Body of pancreas (tissue), 4 donors: ENCODE measurements around the gene SETDB1. TPM values are rescaled to one million over a fixed set of nuclear protein-coding genes. Genes with fewer than 3 reads are reported as not detected.

ENCODE experiments used
- ATAC-seq: fragments of 150-250 bp; one replicate; pipeline ENCODE4 v1.9.1; 2016
- DNase-seq, 4 donors: peaks; one replicate each; pipeline ENCODE4 v3.0.0-alpha.2; 2019
- H3K27ac ChIP-seq, 4 donors: fragments of 200-600 bp; sonication (generic); 1 replicate in 3 of 4; 2 replicates in 1 of 4; pipeline versions ENCODE4 v1.5.1 to v1.6.1; 2016 to 2019; ENCODE audit warnings: mild to moderate bottlenecking in 1 of 4, mixed read lengths in 1 of 4, moderate library complexity in 1 of 4
- H3K27me3 ChIP-seq, 2 donors: fragments of 200-600 bp; sonication (generic); one replicate each; pipeline ENCODE4 v1.6.0; 2016; ENCODE audit warnings: mild to moderate bottlenecking in 1 of 2
- H3K36me3 ChIP-seq, 2 donors: fragments of 200-600 bp; sonication (generic); replicated peaks in 1 of 2; 2 replicates each; pipeline ENCODE4 v1.5.1; 2016; ENCODE audit warnings: low read depth in 2 of 2; ENCODE audit not compliant: insufficient read depth in 1 of 2
- H3K4me1 ChIP-seq: fragments of 200-600 bp; sonication (generic); one replicate; pipeline ENCODE4 v1.6.0; 2016
- H3K4me3 ChIP-seq, 2 donors: fragments of 200-600 bp; sonication (generic); 1 replicate in 1 of 2; 2 replicates in 1 of 2; pipeline ENCODE4 v1.5.1; 2016 to 2019
- H3K9me3 ChIP-seq, 3 donors: fragments of 200-600 bp; sonication (generic); 1 replicate in 2 of 3; 2 replicates in 1 of 3; pipeline ENCODE4 v1.5.1; 2016
- POLR2A ChIP-seq, 3 donors: fragments of 450-650 bp; IDR thresholded peaks; one replicate each; pipeline ENCODE4 v1.6.1; 2016; ENCODE audit warnings: antibody characterized with exemption in 3 of 3, mild to moderate bottlenecking in 2 of 3
- WGBS, 2 donors: methylation state at CpG; one replicate each; pipeline ENCODE4 v1.1.5; 2017; 5-methylcytosine and 5-hydroxymethylcytosine counted together
- intact Hi-C: fragments of 100-400 bp; cut with DNase I; formaldehyde crosslinking; loops from one replicate; pipeline ENCODE4 v1.15.1; 2023
- total RNA-seq, 2 donors: library from RNA; depleted of rRNA; stranded (reverse); fragments of >200 nt; gene quantifications; one replicate each; pipeline ENCODE4 v1.1.0, GENCODE V29; 2016
- TF ChIP-seq, protein P1 (sequence below), 7 experiments: fragments of 450-650 bp in 4 of 7; fragments of 200-600 bp in 3 of 7; sonication (generic) in 3 of 7; IDR thresholded peaks; one replicate each; pipeline ENCODE4 v1.5.1; 2016 to 2019; ENCODE audit warnings: antibody characterized with exemption in 7 of 7

SETDB1 gene
- total RNA-seq, 2 donors from 2014 or later: 26.5 to 45.2 TPM

DNA sequence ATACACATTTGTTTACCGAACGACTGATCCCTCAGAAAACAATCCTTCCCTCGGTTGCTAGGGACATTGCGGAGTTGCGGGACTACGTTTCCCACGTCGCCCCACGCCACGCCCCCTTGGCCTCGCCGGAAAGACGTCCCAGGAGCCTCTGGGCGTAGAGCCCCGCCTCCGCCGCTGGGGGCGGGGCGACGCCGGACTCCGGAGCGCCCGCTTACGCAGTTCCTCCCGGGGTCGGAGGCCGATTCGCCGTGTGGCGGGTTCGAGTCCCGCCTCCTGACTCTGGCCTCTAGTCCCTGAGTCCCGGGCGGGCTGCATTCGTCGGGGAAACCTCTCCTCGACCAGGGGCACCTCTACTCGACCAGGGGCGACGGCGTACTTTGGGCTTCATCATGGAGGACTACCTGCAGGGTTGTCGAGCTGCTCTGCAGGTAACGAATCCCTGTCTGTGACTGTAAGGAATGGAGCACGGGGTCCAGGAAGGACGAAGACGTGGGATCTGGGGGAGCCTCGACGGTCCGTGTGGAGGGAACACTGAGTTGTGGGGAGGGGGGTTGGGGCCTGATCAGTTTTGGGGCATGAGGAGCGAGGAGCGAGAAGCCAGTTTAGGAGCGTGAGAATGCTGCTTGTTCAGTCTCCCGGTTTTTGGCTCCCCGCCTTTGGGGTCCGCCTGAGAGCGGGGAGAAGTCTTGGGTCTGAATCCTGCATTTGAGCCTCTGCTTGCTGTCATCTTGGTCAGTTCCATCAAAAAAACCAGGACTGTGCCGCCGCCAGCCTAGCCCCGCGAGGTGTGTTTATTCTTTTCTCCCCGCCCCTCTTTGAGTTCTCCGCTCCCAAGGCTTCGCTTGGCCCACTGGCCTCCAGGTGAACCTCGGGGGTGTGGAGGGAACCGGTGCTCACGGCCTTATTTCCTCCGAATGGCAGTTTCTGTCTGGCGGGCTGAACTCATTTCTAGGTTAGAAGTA lies 82.4 kb downstream of the SETDB1 start, which contains the start of gene PRUNE1:
TSS of gene PRUNE1 (plus strand) at position 206 of the 962 bp plus-strand sequence. CDS start at position 390, 184 bp downstream.
- Histone ChIP-seq H3K27me3 (no peaks in the 10 kb centered on the region), H3K4me3 (peak within 1 kb of the TSS; percentile 17 to 49), H3K4me1 (peaks cover 60% of the 10 kb centered on the region), H3K36me3 (no peaks in the 10 kb centered on the region), H3K27ac (peak within 1 kb of the TSS; percentile 71 to 94 (median 86)), H3K9me3 (no peaks in the 10 kb centered on the region)
- intact Hi-C loops: no loop called here
- ATAC-seq: peak; percentile 90
- peak; percentile 97 to 98 (median 98) for DNase-seq
- 1% methylated on average over 25 to 66 of the region's 69 CpGs for WGBS, 2 donors
- TF ChIP-seq, protein P1, sequence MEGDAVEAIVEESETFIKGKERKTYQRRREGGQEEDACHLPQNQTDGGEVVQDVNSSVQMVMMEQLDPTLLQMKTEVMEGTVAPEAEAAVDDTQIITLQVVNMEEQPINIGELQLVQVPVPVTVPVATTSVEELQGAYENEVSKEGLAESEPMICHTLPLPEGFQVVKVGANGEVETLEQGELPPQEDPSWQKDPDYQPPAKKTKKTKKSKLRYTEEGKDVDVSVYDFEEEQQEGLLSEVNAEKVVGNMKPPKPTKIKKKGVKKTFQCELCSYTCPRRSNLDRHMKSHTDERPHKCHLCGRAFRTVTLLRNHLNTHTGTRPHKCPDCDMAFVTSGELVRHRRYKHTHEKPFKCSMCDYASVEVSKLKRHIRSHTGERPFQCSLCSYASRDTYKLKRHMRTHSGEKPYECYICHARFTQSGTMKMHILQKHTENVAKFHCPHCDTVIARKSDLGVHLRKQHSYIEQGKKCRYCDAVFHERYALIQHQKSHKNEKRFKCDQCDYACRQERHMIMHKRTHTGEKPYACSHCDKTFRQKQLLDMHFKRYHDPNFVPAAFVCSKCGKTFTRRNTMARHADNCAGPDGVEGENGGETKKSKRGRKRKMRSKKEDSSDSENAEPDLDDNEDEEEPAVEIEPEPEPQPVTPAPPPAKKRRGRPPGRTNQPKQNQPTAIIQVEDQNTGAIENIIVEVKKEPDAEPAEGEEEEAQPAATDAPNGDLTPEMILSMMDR (IDR thresholded peaks at IDR 0.05): peak in 3 of 7 experiments; percentile 7 to 27 (median 11)
- TF ChIP-seq POLR2A (IDR thresholded peaks at IDR 0.05): peak in 2 of 3 donors; percentile 52 to 61

DNA sequence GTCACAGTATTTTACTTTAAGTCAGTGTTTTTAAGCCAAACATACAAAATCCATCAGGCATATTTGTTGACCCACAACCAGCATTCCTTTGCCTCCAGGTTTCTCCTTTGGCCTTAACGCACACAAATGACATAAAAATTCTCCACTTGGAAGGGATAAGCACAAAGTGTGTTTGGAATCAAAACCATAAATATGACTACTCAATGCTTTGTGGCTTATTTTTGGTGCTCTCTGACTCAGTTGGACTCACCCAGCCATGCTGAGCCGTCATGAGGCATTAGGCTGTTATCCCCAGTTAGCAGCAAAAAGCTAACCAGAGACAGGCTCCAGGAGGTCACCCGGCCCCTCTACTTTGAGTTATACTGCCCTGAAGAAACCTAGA lies 83.0 kb downstream of the SETDB1 start:
- peak overlapping the region in 1 of 2 donors; percentile 17 for H3K4me3 ChIP-seq
- TF ChIP-seq POLR2A (IDR thresholded peaks at IDR 0.05): no peak
- TF ChIP-seq, protein P1 (IDR thresholded peaks at IDR 0.05): no peak
- ATAC-seq: no peak
- WGBS, 2 donors: 40 to 50% methylated on average over 3 of the region's 3 CpGs
- H3K27me3 ChIP-seq: no peaks in the 10 kb centered on the region
- intact Hi-C loops: no loop called here
- H3K27ac ChIP-seq: peak overlapping the region; percentile 71 to 94 (median 86)
- H3K36me3 ChIP-seq: no peaks in the 10 kb centered on the region
- DNase-seq: no peak
- no peaks in the 10 kb centered on the region for H3K9me3 ChIP-seq
- H3K4me1 ChIP-seq: peaks cover 59% of the 10 kb centered on the region

DNA sequence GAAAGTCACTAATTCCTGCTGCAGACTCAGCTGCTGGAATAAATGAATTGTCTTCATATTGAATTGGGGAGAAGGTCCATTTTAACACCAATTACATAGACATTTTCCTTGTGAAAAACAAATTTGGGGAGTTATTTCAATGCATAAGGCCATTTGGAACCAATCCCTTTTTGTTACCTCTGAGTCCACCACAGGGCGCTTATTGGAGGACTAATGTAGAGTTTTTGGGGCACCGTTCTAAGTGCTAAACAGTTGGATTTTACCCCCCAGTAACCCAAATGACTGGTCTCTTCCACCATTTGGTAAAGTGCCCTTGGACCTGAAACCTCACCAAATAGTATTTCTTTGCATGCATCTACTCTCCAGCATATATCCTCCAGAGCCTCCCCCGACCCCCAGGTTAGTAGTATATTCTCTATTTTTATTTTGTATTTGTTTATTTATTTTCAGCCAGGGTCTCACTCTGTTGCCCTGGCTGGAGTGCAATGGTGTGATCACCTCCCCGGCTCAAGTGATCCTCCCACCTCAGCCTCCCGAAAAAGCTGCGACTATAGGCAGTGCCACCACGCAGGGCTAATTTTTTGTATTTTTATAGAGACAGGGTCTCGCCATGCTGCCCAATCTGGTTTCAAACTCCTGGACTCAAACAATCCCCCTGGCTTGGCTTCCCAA lies 83.6 kb downstream of the SETDB1 start:
- intact Hi-C loops: no loop called here
- 92 to 96% methylated on average over 8 of the region's 8 CpGs for WGBS, 2 donors
- TF ChIP-seq, protein P1 (IDR thresholded peaks at IDR 0.05): no peak
- TF ChIP-seq POLR2A (IDR thresholded peaks at IDR 0.05): no peak
- Histone ChIP-seq H3K27ac (peak overlapping the region in 2 of 4 donors; percentile 86 to 94), H3K9me3 (no peaks in the 10 kb centered on the region), H3K4me3 (no peak overlapping the region), H3K27me3 (no peaks in the 10 kb centered on the region), H3K4me1 (peaks cover 55% of the 10 kb centered on the region), H3K36me3 (no peaks in the 10 kb centered on the region)
- ATAC-seq: no peak
- DNase-seq: no peak

DNA sequence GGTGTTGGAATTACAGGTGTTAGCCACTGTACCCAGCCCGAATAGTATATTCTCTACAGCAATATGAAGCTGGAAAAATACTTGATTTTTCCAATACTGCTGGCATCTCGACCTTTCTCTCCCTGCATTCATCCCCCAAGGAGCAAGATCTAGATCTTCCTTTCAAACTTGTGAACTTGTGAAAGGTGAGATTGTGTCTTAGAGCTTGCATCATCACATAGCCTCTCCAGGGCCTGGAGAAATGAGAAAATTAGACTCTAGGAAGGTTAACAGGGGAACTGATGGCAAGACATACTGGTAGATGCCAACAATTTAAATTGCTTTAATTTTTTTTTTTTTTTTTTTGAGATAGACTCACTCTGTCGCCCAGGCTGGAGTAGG lies 84.2 kb downstream of the SETDB1 start:
- H3K4me3 ChIP-seq: no peak overlapping the region
- DNase-seq (no peak), ATAC-seq (no peak)
- H3K27ac ChIP-seq: no peak overlapping the region
- intact Hi-C loops: no loop called here
- no peaks in the 10 kb centered on the region for H3K36me3 ChIP-seq
- no peaks in the 10 kb centered on the region for H3K27me3 ChIP-seq
- no peaks in the 10 kb centered on the region for H3K9me3 ChIP-seq
- no peak for TF ChIP-seq POLR2A (IDR thresholded peaks at IDR 0.05)
- TF ChIP-seq, protein P1 (IDR thresholded peaks at IDR 0.05): no peak
- peaks cover 50% of the 10 kb centered on the region for H3K4me1 ChIP-seq
- WGBS, 2 donors: 80 to 90% methylated on average over 3 of the region's 3 CpGs
